IMR-90 (cell line): ENCODE measurements around the gene TRA2A. TPM values are rescaled to one million over a fixed set of nuclear protein-coding genes. Genes with fewer than 3 reads are reported as not detected.

ENCODE experiments used
- ATAC-seq: fragments of 200-7000 bp; cut with Tn5 transposase; 2 replicates; pipeline ENCODE4 v1.9.1; 2020; ENCODE audit warnings: low read depth, mild to moderate bottlenecking, moderate library complexity
- BruUV-seq: library from RNA; stranded (reverse); fragments of 400-500 nt; replicated peaks from 2 replicates; lab custom pipeline; 2021; lab: Mats Ljungman, UMichigan
- CTCF ChIA-PET: fragments of 300-600 bp; formaldehyde crosslinking; extraction: SDS; loops from one replicate; lab custom pipeline; 2021; ENCODE audit warnings: antibody characterized with exemption; lab: Yijun Ruan, JAX
- POLR2A ChIA-PET: fragments of 300-600 bp; sonication (Branson Sonifier 250); formaldehyde crosslinking; loops from one replicate; lab custom pipeline; 2022; ENCODE audit warnings: antibody characterized with exemption; ENCODE audit not compliant: unreplicated experiment; lab: Charles Lee
- DNase-seq: peaks from one replicate; pipeline ENCODE4 v3.0.0; 2013
- H2AFZ ChIP-seq: replicated peaks from 2 replicates; pipeline ENCODE3; 2013; ENCODE audit warnings: low read length, mild to moderate bottlenecking; ENCODE audit not compliant: poor library complexity
- H2AK5ac ChIP-seq: 2 replicates; pipeline ENCODE4 v1.6.1; 2013; ENCODE audit warnings: low read depth, low read length, inconsistent platforms
- H2AK9ac ChIP-seq: replicated peaks from 2 replicates; pipeline ENCODE3; 2013; ENCODE audit warnings: mild to moderate bottlenecking, low read depth, low read length, moderate library complexity; ENCODE audit not compliant: poor library complexity
- H2BK120ac ChIP-seq: 2 replicates; pipeline ENCODE4 v1.6.1; 2013; ENCODE audit warnings: low read depth, low read length, inconsistent platforms
- H2BK15ac ChIP-seq: 3 replicates; pipeline ENCODE4 v1.6.1; 2013; ENCODE audit warnings: low read depth, low read length, inconsistent platforms
- H2BK20ac ChIP-seq: 2 replicates; pipeline ENCODE4 v1.6.1; 2013; ENCODE audit warnings: low read depth, mild to moderate bottlenecking, inconsistent platforms, low read length, moderate library complexity
- H2BK5ac ChIP-seq: 2 replicates; pipeline ENCODE4 v1.6.1; 2013; ENCODE audit warnings: mild to moderate bottlenecking, low read depth, low read length, inconsistent platforms; ENCODE audit not compliant: poor library complexity, severe bottlenecking
- H3K14ac ChIP-seq: replicated peaks from 2 replicates; pipeline ENCODE4 v1.6.1; 2013; ENCODE audit warnings: low read depth, low read length, inconsistent platforms
- H3K18ac ChIP-seq: 2 replicates; pipeline ENCODE4 v1.6.1; 2013; ENCODE audit warnings: low read depth, low read length, control low read depth
- H3K23ac ChIP-seq: 2 replicates; pipeline ENCODE4 v1.6.1; 2013; ENCODE audit warnings: low read depth, low read length, inconsistent platforms
- H3K27ac ChIP-seq: 2 replicates; pipeline ENCODE4 v1.5.1; 2013; ENCODE audit warnings: mild to moderate bottlenecking, control low read depth, low read length; ENCODE audit not compliant: insufficient read depth
- H3K27me3 ChIP-seq: 2 replicates; pipeline ENCODE4 v1.6.1; 2013; ENCODE audit warnings: low read length; ENCODE audit not compliant: control insufficient read depth, insufficient read depth
- H3K36me3 ChIP-seq: 2 replicates; pipeline ENCODE4 v1.6.1; 2013; ENCODE audit warnings: low read length, mixed read lengths; ENCODE audit not compliant: control insufficient read depth, insufficient read depth
- H3K4ac ChIP-seq: 2 replicates; pipeline ENCODE4 v1.6.1; 2013; ENCODE audit warnings: low read depth, low read length, inconsistent platforms
- H3K4me1 ChIP-seq: 2 replicates; pipeline ENCODE4 v1.6.1; 2013; ENCODE audit warnings: low read length, mixed read lengths; ENCODE audit not compliant: control insufficient read depth, insufficient read depth
- H3K4me2 ChIP-seq: 2 replicates; pipeline ENCODE4 v1.6.1; 2013; ENCODE audit warnings: low read depth, mild to moderate bottlenecking, control low read depth, low read length, moderate library complexity
- H3K4me3 ChIP-seq: 2 replicates; pipeline ENCODE4 v1.5.1; 2013; ENCODE audit warnings: low read depth, mild to moderate bottlenecking, control low read depth, low read length, moderate library complexity; ENCODE audit not compliant: insufficient read depth
- H3K56ac ChIP-seq: 2 replicates; pipeline ENCODE4 v1.6.1; 2013; ENCODE audit warnings: low read length, inconsistent platforms; ENCODE audit not compliant: insufficient read depth; ENCODE audit errors: extremely low read depth
- H3K79me1 ChIP-seq, 2 experiments: 2 replicates each; pipeline ENCODE4 v1.6.1; 2013; ENCODE audit warnings: low read length in 2 of 2, inconsistent platforms in 1 of 2, low read depth in 1 of 2
- H3K9ac ChIP-seq: 2 replicates; pipeline ENCODE4 v1.6.1; 2013; ENCODE audit warnings: low read depth, low read length, control low read depth
- H3K9me1 ChIP-seq: 2 replicates; pipeline ENCODE4 v1.6.1; 2013; ENCODE audit warnings: low read length, inconsistent platforms; ENCODE audit not compliant: insufficient read depth
- H3K9me3 ChIP-seq: 2 replicates; pipeline ENCODE4 v1.6.1; 2013; ENCODE audit warnings: low read length; ENCODE audit not compliant: control insufficient read depth, insufficient read depth
- H4K20me1 ChIP-seq: 2 replicates; pipeline ENCODE4 v1.6.1; 2013; ENCODE audit warnings: low read length, inconsistent platforms; ENCODE audit not compliant: insufficient read depth
- H4K5ac ChIP-seq: 2 replicates; pipeline ENCODE4 v1.6.1; 2013; ENCODE audit warnings: mild to moderate bottlenecking, low read depth, low read length, control low read depth
- H4K8ac ChIP-seq, 2 experiments: 2 replicates each; pipeline ENCODE4 v1.6.1; 2013; ENCODE audit warnings: low read depth in 2 of 2, low read length in 2 of 2, control low read depth in 1 of 2, inconsistent platforms in 1 of 2
- H4K91ac ChIP-seq: 2 replicates; pipeline ENCODE4 v1.6.1; 2013; ENCODE audit warnings: low read depth, low read length, inconsistent platforms; ENCODE audit not compliant: insufficient read depth
- CHD1 ChIP-seq: IDR thresholded peaks from 2 replicates; pipeline ENCODE4 v1.6.1; 2012; ENCODE audit warnings: low read depth, low read length, improper control_type of control experiment
- FOS ChIP-seq: fragments of 150-350 bp; IDR thresholded peaks from 2 replicates; pipeline ENCODE4 v1.6.1; 2016; ENCODE audit warnings: low read depth, low read length
- MXI1 ChIP-seq: IDR thresholded peaks from 2 replicates; pipeline ENCODE4 v1.6.1; 2012; ENCODE audit warnings: low read depth, mild to moderate bottlenecking, low read length, moderate library complexity, borderline replicate concordance
- RAD21 ChIP-seq: IDR thresholded peaks from 2 replicates; pipeline ENCODE4 v1.6.1; 2012; ENCODE audit warnings: low read length, improper control_type of control experiment
- RFX5 ChIP-seq: IDR thresholded peaks from 2 replicates; pipeline ENCODE4 v1.8.0; 2012; ENCODE audit warnings: low read depth, mild to moderate bottlenecking, low read length, moderate library complexity
- WGBS, 2 experiments: methylation state at CpG; one replicate each; pipeline versions ENCODE4 v1.1.5 to v1.1.7; 2013; ENCODE audit warnings: missing lambda C conversion rate in 2 of 2; ENCODE audit not compliant: insufficient read length in 1 of 2; ENCODE audit errors: extremely low coverage in 2 of 2; 5-methylcytosine and 5-hydroxymethylcytosine counted together
- dilution Hi-C: fragments of 300-500 bp; cut with HindIII; formaldehyde crosslinking; loops from one replicate; pipeline ENCODE4 v1.14.3; 2018; ENCODE audit warnings: low sequenced_read_pairs; ENCODE audit not compliant: unreplicated experiment
- in situ Hi-C: fragments of 300-500 bp; cut with MboI; formaldehyde crosslinking; loops from 3 replicates; pipeline ENCODE4 v1.14.3; 2019; ENCODE audit warnings: low sequenced_read_pairs, inconsistent platforms, mixed read lengths
- intact Hi-C: fragments of 100-400 bp; cut with micrococcal nuclease; formaldehyde crosslinking; loops from 2 replicates; pipeline ENCODE4 v1.10.0; 2022
- polyA plus RNA-seq, 3 experiments: library from polyadenylated mRNA; depleted of rRNA; stranded (reverse); fragments of >200 nt; gene quantifications; 2 replicates each; pipeline ENCODE4 v1.2.3, GENCODE V29; 2012; ENCODE audit warnings: low replicate concordance in 1 of 3
- total RNA-seq: library from RNA; depleted of rRNA; stranded (reverse); fragments of >200 nt; gene quantifications from 2 replicates; pipeline ENCODE4 v1.2.3, GENCODE V29; 2012

TRA2A gene
- total and polyA plus RNA-seq, 2 of the 4 experiments (the other 2 are of a cell fraction) = 44.3 to 77.3 TPM

GRCh38 chr7:23456093-23456492, 75.7 kb downstream of the TRA2A start:
- BruUV-seq = no TSS peak
- Histone ChIP-seq H4K8ac (no peak overlapping the region), H4K5ac (no peak overlapping the region), H2BK20ac (no peak overlapping the region), H3K79me1 (peaks cover 10 to 42% of the 10 kb centered on the region in 2 experiments), H3K36me3 (peaks cover 7% of the 10 kb centered on the region; the same call in 1 of the 2 replicates), H3K9ac (no peak overlapping the region), H2AK5ac (no peak overlapping the region), H4K91ac (no peak overlapping the region), H2AK9ac (no peak overlapping the region), H3K4me3 (no peak overlapping the region), H3K4me1 (no peaks in the 10 kb centered on the region), H3K4me2 (no peak overlapping the region), H3K27me3 (no peaks in the 10 kb centered on the region), H2BK120ac (no peak overlapping the region), H4K20me1 (peaks cover 78% of the 10 kb centered on the region), H2AFZ (no peak overlapping the region), H3K14ac (no peak overlapping the region), H2BK15ac (no peak overlapping the region), H3K23ac (no peak overlapping the region), H2BK5ac (no peak overlapping the region), H3K27ac (no peak overlapping the region), H3K56ac (no peak overlapping the region), H3K18ac (no peak overlapping the region), H3K9me1 (peaks cover 13% of the 10 kb centered on the region), H3K4ac (no peak overlapping the region), H3K9me3 (no peaks in the 10 kb centered on the region)
- TF ChIP-seq FOS (no peak), RFX5 (no peak), CHD1 (no peak), MXI1 (no peak), RAD21 (no peak)
- intact Hi-C loops (no loop called here), dilution Hi-C loops (no loop called here), in situ Hi-C loops (no loop called here)
- ChIA-PET CTCF (interaction anchor here (1.1 kb wide), 1 partner anchor 11 kb away, joined by 3 read pairs; no protein-coding TSS in a partner anchor), POLR2A (no interaction called here)
- DNase-seq (no peak), ATAC-seq (no peak)
- no CpG with 5 or more reads among the region's 3 CpGs for WGBS, 2 experiments
